HEK293T (cell line): ENCODE data around the gene ATP10A.

ENCODE experiments used
- FOXK2 ChIP-seq: fragments of 450-650 bp; IDR thresholded peaks from 2 replicates; pipeline ENCODE4 v1.6.1; 2016; ENCODE audit warnings: mild to moderate bottlenecking
- HDGF ChIP-seq: fragments of 450-650 bp; IDR thresholded peaks from 2 replicates; pipeline ENCODE4 v1.6.1; 2017; ENCODE audit warnings: antibody characterized with exemption, borderline replicate concordance
- L3MBTL2 ChIP-seq: fragments of 450-650 bp; conservative IDR thresholded peaks from 2 replicates; pipeline ENCODE4 v1.6.1; 2016; ENCODE audit warnings: mild to moderate bottlenecking
- LEF1 ChIP-seq: fragments of 450-650 bp; IDR thresholded peaks from 2 replicates; pipeline ENCODE4 v1.6.1; 2017; ENCODE audit warnings: mild to moderate bottlenecking, borderline replicate concordance
- NFRKB ChIP-seq: fragments of 450-650 bp; IDR thresholded peaks from 2 replicates; pipeline ENCODE4 v1.6.1; 2016; ENCODE audit warnings: mild to moderate bottlenecking, moderate library complexity
- PKNOX1 ChIP-seq: fragments of 450-650 bp; IDR thresholded peaks from 2 replicates; pipeline ENCODE4 v1.6.1; 2016
- SP1 ChIP-seq: fragments of 450-650 bp; IDR thresholded peaks from 2 replicates; pipeline ENCODE4 v1.6.1; 2017

- TF ChIP-seq NFRKB = no peak
- no peak for TF ChIP-seq HDGF
- TF ChIP-seq L3MBTL2 = no peak
- no peak for TF ChIP-seq FOXK2
- TF ChIP-seq LEF1 = no peak
- TF ChIP-seq SP1 = no peak
- no peak for TF ChIP-seq PKNOX1
Measured at GRCh38 chr15:25667829-25668228, 195.3 kb downstream of the ATP10A start.
